Liver (tissue), 9 donors: ENCODE data around the gene PARN. TPM values are rescaled to one million over a fixed set of nuclear protein-coding genes. Genes with fewer than 3 reads are reported as not detected.

Experiments used
- DNase-seq: peaks from one replicate; pipeline ENCODE4 v3.0.0-alpha.2; 2017; ENCODE audit warnings: low spot score
- H3K27ac ChIP-seq, 2 donors: one replicate each; pipeline ENCODE4 v1.7.0; 2013; ENCODE audit warnings: inconsistent platforms in 2 of 2, low read length in 2 of 2, control low read depth in 1 of 2, low read depth in 1 of 2, mild to moderate bottlenecking in 1 of 2
- H3K27me3 ChIP-seq, 4 donors: one replicate each; pipeline versions ENCODE4 v1.6.1 to v1.7.0; 2013; ENCODE audit warnings: low read length in 3 of 4, inconsistent platforms in 1 of 4, mild to moderate bottlenecking in 1 of 4, moderate library complexity in 1 of 4; ENCODE audit not compliant: control insufficient read depth in 4 of 4, insufficient read depth in 4 of 4
- H3K36me3 ChIP-seq, 4 donors: one replicate each; pipeline versions ENCODE4 v1.6.1 to v1.7.0; 2013; ENCODE audit warnings: low read length in 3 of 4, mild to moderate bottlenecking in 3 of 4, low read depth in 1 of 4, moderate library complexity in 1 of 4; ENCODE audit not compliant: control insufficient read depth in 4 of 4, insufficient read depth in 3 of 4
- H3K4me1 ChIP-seq, 4 donors: one replicate each; pipeline versions ENCODE4 v1.6.1 to v1.7.0; 2013; ENCODE audit warnings: low read length in 3 of 4, mild to moderate bottlenecking in 3 of 4, moderate library complexity in 1 of 4; ENCODE audit not compliant: control insufficient read depth in 4 of 4, insufficient read depth in 4 of 4
- H3K4me3 ChIP-seq, 3 donors: one replicate each; pipeline versions ENCODE4 v1.6.1 to v1.7.0; 2013; ENCODE audit warnings: low read length in 3 of 3, control low read depth in 1 of 3, low read depth in 1 of 3, mild to moderate bottlenecking in 1 of 3
- H3K9ac ChIP-seq, 2 donors: one replicate each; pipeline ENCODE4 v1.7.0; 2013; ENCODE audit warnings: low read length in 2 of 2, mild to moderate bottlenecking in 2 of 2, moderate library complexity in 2 of 2, control low read depth in 1 of 2, low read depth in 1 of 2
- H3K9me3 ChIP-seq, 4 donors: one replicate each; pipeline versions ENCODE4 v1.6.1 to v1.7.0; 2013; ENCODE audit warnings: low read length in 3 of 4; ENCODE audit not compliant: control insufficient read depth in 4 of 4
- EGR1 ChIP-seq, 2 donors: IDR thresholded peaks; 2 replicates each; pipeline ENCODE4 v1.6.1; 2016 to 2018; ENCODE audit warnings: antibody characterized with exemption in 2 of 2, low read depth in 2 of 2
- FOXA1 ChIP-seq: IDR thresholded peaks from 2 replicates; pipeline ENCODE4 v1.6.1; 2016; ENCODE audit warnings: antibody characterized with exemption
- FOXA2 ChIP-seq: IDR thresholded peaks from 2 replicates; pipeline ENCODE4 v1.6.1; 2016; ENCODE audit warnings: antibody characterized with exemption
- GABPA ChIP-seq, 2 donors: IDR thresholded peaks in 1 of 2; conservative IDR thresholded peaks in 1 of 2; 2 replicates each; pipeline ENCODE4 v1.6.1; 2016; ENCODE audit warnings: antibody characterized with exemption in 2 of 2, mild to moderate bottlenecking in 1 of 2, moderate library complexity in 1 of 2
- HNF4A ChIP-seq, 2 donors: conservative IDR thresholded peaks; 2 replicates each; pipeline ENCODE4 v1.6.1; 2016; ENCODE audit warnings: antibody characterized with exemption in 2 of 2, mild to moderate bottlenecking in 2 of 2
- HNF4G ChIP-seq: IDR thresholded peaks from 2 replicates; pipeline ENCODE4 v1.6.1; 2016; ENCODE audit warnings: antibody characterized with exemption
- JUND ChIP-seq, 2 donors: IDR thresholded peaks; 2 replicates each; pipeline ENCODE4 v1.6.1; 2016; ENCODE audit warnings: antibody characterized with exemption in 2 of 2
- NR2F2 ChIP-seq: IDR thresholded peaks from 2 replicates; pipeline ENCODE4 v1.6.1; 2016; ENCODE audit warnings: antibody characterized with exemption
- RAD21 ChIP-seq, 2 donors: IDR thresholded peaks; 2 replicates each; pipeline ENCODE4 v1.6.1; 2016; ENCODE audit warnings: antibody characterized with exemption in 2 of 2, mild to moderate bottlenecking in 2 of 2
- RXRA ChIP-seq, 2 donors: IDR thresholded peaks; 2 replicates each; pipeline ENCODE4 v1.6.1; 2017 to 2018; ENCODE audit warnings: antibody characterized with exemption in 2 of 2, mild to moderate bottlenecking in 1 of 2
- SP1 ChIP-seq: IDR thresholded peaks from 2 replicates; pipeline ENCODE4 v1.6.1; 2018; ENCODE audit warnings: antibody characterized with exemption, mild to moderate bottlenecking
- TAF1 ChIP-seq: conservative IDR thresholded peaks from 2 replicates; pipeline ENCODE4 v1.6.1; 2016; ENCODE audit warnings: antibody characterized with exemption, mild to moderate bottlenecking
- YY1 ChIP-seq: IDR thresholded peaks from 2 replicates; pipeline ENCODE4 v1.6.1; 2016; ENCODE audit warnings: antibody characterized with exemption, mild to moderate bottlenecking
- WGBS: extraction: QIAGEN DNeasy Blood & Tissue Kit; methylation state at CpG from one replicate; pipeline ENCODE4 v1.1.7; 2013; 5-methylcytosine and 5-hydroxymethylcytosine counted together
- polyA plus RNA-seq, 2 donors: library from polyadenylated mRNA; stranded (reverse) in 1 of 2; unstranded in 1 of 2; fragments of 200-250 nt in 1 of 2; fragments of >200 nt in 1 of 2; fragmentation: Nextera tagmentation in 1 of 2; extraction: Ambion mirVana in 1 of 2; gene quantifications; one replicate each; pipeline versions ENCODE4 v1.2.1 to v1.2.3, GENCODE V29; 2013 to 2015
- total RNA-seq, 2 donors: library from RNA; depleted of rRNA; stranded (reverse); fragments of >200 nt; gene quantifications; one replicate each; pipeline ENCODE4 v1.2.3, GENCODE V29; 2014
- TF ChIP-seq, protein P1 (sequence below): IDR thresholded peaks from 2 replicates; pipeline ENCODE4 v1.6.1; 2016; ENCODE audit warnings: antibody characterized with exemption
- TF ChIP-seq, protein P2 (sequence below): IDR thresholded peaks from 2 replicates; pipeline ENCODE4 v1.6.1; 2016; ENCODE audit warnings: antibody characterized with exemption
- TF ChIP-seq, protein P3 (sequence below): fragments of 150-350 bp; IDR thresholded peaks from 2 replicates; pipeline ENCODE4 v1.5.1; 2017; ENCODE audit warnings: improper control_type of control experiment, low read depth, low read length; ENCODE audit not compliant: missing input control
- donor health status: healthy.
- donor health status: healthy.
- donor health status: healthy.
- donor health status: healthy.
- donor health status: healthy.

The PARN gene
- total and polyA plus RNA-seq, 4 donors = 7.9 to 19.7 (median 9.7) TPM

DNA sequence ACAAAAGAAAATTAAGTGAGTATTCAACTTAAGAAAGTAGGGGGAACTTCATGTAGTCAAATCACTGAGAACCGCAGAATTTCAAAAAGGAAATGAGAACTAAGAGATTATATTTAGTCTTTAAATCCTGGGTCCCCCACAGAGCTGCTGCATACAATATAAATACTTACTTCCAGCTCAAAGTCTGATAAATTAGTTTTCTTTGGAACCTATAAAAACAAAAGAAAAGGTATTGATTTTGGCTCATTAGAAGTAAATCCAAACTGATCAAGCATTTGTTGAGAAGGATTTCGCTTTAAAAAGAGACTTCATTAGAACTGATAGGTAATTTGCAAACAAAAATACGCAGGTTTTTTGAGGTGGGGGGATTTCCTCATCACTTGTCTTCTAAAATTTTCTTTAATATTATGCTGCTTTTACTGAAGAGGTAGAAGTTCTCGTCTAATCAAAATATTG lies 21.9 kb downstream of the PARN start:
- H3K27me3 ChIP-seq = no peaks in the 10 kb centered on the region
- no peaks in the 10 kb centered on the region for H3K9me3 ChIP-seq
- DNase-seq = no peak
- no peak overlapping the region for H3K27ac ChIP-seq
- TF ChIP-seq RAD21 (IDR thresholded peaks at IDR 0.05) (no peak), NR2F2 (no peak), EGR1 (IDR thresholded peaks at IDR 0.05; ENCODE audit: low read depth in 2 of 2) (no peak), TAF1 (no peak), FOXA1 (no peak), RXRA (IDR thresholded peaks at IDR 0.05) (no peak)
- TF ChIP-seq, protein P1, sequence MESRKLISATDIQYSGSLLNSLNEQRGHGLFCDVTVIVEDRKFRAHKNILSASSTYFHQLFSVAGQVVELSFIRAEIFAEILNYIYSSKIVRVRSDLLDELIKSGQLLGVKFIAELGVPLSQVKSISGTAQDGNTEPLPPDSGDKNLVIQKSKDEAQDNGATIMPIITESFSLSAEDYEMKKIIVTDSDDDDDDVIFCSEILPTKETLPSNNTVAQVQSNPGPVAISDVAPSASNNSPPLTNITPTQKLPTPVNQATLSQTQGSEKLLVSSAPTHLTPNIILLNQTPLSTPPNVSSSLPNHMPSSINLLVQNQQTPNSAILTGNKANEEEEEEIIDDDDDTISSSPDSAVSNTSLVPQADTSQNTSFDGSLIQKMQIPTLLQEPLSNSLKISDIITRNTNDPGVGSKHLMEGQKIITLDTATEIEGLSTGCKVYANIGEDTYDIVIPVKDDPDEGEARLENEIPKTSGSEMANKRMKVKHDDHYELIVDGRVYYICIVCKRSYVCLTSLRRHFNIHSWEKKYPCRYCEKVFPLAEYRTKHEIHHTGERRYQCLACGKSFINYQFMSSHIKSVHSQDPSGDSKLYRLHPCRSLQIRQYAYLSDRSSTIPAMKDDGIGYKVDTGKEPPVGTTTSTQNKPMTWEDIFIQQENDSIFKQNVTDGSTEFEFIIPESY = no peak
- 97% methylated on average over 4 of the region's 4 CpGs for WGBS
- no peak overlapping the region for H3K4me3 ChIP-seq
- peaks cover 8 to 68% (median 55%) of the 10 kb centered on the region in 4 donors for H3K36me3 ChIP-seq
- no peak overlapping the region for H3K9ac ChIP-seq
- no peaks in the 10 kb centered on the region for H3K4me1 ChIP-seq

DNA sequence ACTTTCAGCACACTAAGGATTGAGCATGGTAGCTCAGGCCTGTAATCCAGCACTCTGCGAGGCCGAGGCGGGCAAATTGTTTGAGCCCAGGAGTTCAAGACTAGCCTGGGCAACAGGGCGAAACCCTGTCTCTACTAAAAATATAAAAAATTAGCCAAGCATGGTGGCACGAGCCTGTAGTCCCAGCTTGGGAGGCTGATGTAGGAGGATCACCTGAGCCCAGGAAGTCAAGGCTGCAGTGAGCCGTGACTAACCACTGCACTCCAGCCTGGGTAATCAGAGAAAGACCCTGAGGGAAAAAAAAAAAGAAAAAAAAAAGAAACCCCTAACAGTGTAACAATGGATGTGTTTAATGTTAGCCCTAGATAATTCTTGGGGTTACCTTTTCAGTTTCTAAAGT lies 24.0 kb downstream of the PARN start:
- no peaks in the 10 kb centered on the region for H3K27me3 ChIP-seq
- DNase-seq = no peak
- peaks cover 9 to 69% (median 57%) of the 10 kb centered on the region in 4 donors for H3K36me3 ChIP-seq
- WGBS = 98% methylated on average over 6 of the region's 6 CpGs
- no peaks in the 10 kb centered on the region for H3K9me3 ChIP-seq
- H3K9ac ChIP-seq = no peak overlapping the region
- no peak overlapping the region for H3K27ac ChIP-seq
- H3K4me3 ChIP-seq = no peak overlapping the region
- H3K4me1 ChIP-seq = no peaks in the 10 kb centered on the region
- TF ChIP-seq HNF4A (conservative IDR thresholded peaks at IDR 0.05) (no peak), EGR1 (IDR thresholded peaks at IDR 0.05; ENCODE audit: low read depth in 2 of 2) (no peak), SP1 (no peak), HNF4G (no peak), NR2F2 (no peak), YY1 (no peak), GABPA (IDR thresholded peaks at IDR 0.05 in 1 of 2, conservative IDR thresholded peaks at IDR 0.05 in 1 of 2) (no peak), TAF1 (no peak), RAD21 (IDR thresholded peaks at IDR 0.05) (no peak), JUND (IDR thresholded peaks at IDR 0.05) (no peak), FOXA2 (no peak), RXRA (IDR thresholded peaks at IDR 0.05) (no peak)
- TF ChIP-seq, protein P2, sequence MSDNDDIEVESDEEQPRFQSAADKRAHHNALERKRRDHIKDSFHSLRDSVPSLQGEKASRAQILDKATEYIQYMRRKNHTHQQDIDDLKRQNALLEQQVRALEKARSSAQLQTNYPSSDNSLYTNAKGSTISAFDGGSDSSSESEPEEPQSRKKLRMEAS = no peak
- TF ChIP-seq, protein P3, sequence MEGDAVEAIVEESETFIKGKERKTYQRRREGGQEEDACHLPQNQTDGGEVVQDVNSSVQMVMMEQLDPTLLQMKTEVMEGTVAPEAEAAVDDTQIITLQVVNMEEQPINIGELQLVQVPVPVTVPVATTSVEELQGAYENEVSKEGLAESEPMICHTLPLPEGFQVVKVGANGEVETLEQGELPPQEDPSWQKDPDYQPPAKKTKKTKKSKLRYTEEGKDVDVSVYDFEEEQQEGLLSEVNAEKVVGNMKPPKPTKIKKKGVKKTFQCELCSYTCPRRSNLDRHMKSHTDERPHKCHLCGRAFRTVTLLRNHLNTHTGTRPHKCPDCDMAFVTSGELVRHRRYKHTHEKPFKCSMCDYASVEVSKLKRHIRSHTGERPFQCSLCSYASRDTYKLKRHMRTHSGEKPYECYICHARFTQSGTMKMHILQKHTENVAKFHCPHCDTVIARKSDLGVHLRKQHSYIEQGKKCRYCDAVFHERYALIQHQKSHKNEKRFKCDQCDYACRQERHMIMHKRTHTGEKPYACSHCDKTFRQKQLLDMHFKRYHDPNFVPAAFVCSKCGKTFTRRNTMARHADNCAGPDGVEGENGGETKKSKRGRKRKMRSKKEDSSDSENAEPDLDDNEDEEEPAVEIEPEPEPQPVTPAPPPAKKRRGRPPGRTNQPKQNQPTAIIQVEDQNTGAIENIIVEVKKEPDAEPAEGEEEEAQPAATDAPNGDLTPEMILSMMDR = no peak
- TF ChIP-seq, protein P1 = no peak
